Heart right ventricle (tissue), 16 donors: ENCODE measurements around the gene HMMR. TPM values are rescaled to one million over a fixed set of nuclear protein-coding genes. Genes with fewer than 3 reads are reported as not detected.
A peak's percentile ranks its signal among the peaks of the same experiment; 100 is the strongest.

Experiments
- ATAC-seq, 8 donors: fragments of 200-7000 bp; cut with Tn5 transposase; one replicate each; pipeline ENCODE4 v1.9.1; 2020; ENCODE audit warnings: mild to moderate bottlenecking in 8 of 8, moderate library complexity in 8 of 8, moderate number of reproducible peaks in 1 of 8
- DNase-seq, 2 donors: peaks; one replicate each; pipeline ENCODE4 v3.0.0-alpha.2; 2020
- H3K27ac ChIP-seq, 10 donors: fragments of 200-600 bp; sonication (generic) in 2 of 10; one replicate each; pipeline versions ENCODE4 v1.5.0 to v1.8.0; 2020 to 2022; ENCODE audit warnings: mild to moderate bottlenecking in 3 of 10
- H3K27me3 ChIP-seq, 7 donors: fragments of 200-600 bp; one replicate each; pipeline ENCODE4 v1.8.0; 2021 to 2022; ENCODE audit warnings: mild to moderate bottlenecking in 2 of 7
- H3K36me3 ChIP-seq, 9 donors: fragments of 200-600 bp; sonication (generic) in 1 of 9; one replicate each; pipeline versions ENCODE4 v1.5.0 to v1.8.0; 2020 to 2022; ENCODE audit warnings: mild to moderate bottlenecking in 2 of 9
- H3K4me1 ChIP-seq, 9 donors: fragments of 200-600 bp; sonication (generic) in 1 of 9; one replicate each; pipeline versions ENCODE4 v1.5.0 to v1.8.0; 2020 to 2022; ENCODE audit warnings: mild to moderate bottlenecking in 4 of 9
- H3K4me3 ChIP-seq, 10 donors: fragments of 200-600 bp; sonication (generic) in 2 of 10; one replicate each; pipeline versions ENCODE4 v1.5.0 to v1.8.0; 2020 to 2022; ENCODE audit warnings: mild to moderate bottlenecking in 7 of 10, moderate library complexity in 2 of 10
- H3K9me3 ChIP-seq, 11 donors: fragments of 200-600 bp in 10 of 11; sonication (generic) in 2 of 11; one replicate each; pipeline versions ENCODE4 v1.5.0 to v1.8.0; 2013 to 2022; ENCODE audit warnings: mild to moderate bottlenecking in 2 of 11, control low read depth in 1 of 11, moderate library complexity in 1 of 11
- CTCF ChIP-seq, 9 donors: fragments of 200-600 bp; sonication (generic) in 2 of 9; IDR thresholded peaks; one replicate each; pipeline versions ENCODE4 v1.5.0 to v1.8.0; 2021 to 2022; ENCODE audit warnings: antibody characterized with exemption in 9 of 9, mild to moderate bottlenecking in 5 of 9, moderate library complexity in 1 of 9
- WGBS, 2 donors: extraction: QIAGEN DNeasy Blood & Tissue Kit; methylation state at CpG; one replicate each; pipeline ENCODE4 v1.1.7; 2013; ENCODE audit warnings: inconsistent platforms in 1 of 2; 5-methylcytosine and 5-hydroxymethylcytosine counted together
- intact Hi-C, 10 donors: fragments of 100-400 bp; cut with DNase I; formaldehyde crosslinking; loops; one replicate each; pipeline versions ENCODE4 v1.11.1 to v1.14.2; 2022
- polyA plus RNA-seq, 2 donors: library from polyadenylated mRNA; stranded (reverse); fragments of 200-250 nt; gene quantifications; one replicate each; pipeline ENCODE4 v1.2.3, GENCODE V29; 2013
- total RNA-seq, 10 donors: library from RNA; stranded (reverse); fragmentation: NEBNext Ultra II Directional in 3 of 10; extraction: Animal tissue kit (Norgen Biotek cat#: 25700) in 3 of 10; gene quantifications; one replicate each; pipeline versions ENCODE4 v1.2.1 to v1.2.4, GENCODE V29; 2021 to 2023
- donor health status: Arrhythmogenic right ventricular cardiomyopathy.
- donor health status: ischemic (EF 13 %, LVEDD 7.1; RV severe dilation, severe dysfunction).
- donor health status: healthy with polysubstance abuse.
- donor health status: DM: no; HTN: yes; CAD: no.
- donor health status: DM: no; HTN: no; CAD: no.
- donor health status: ischemic (EF 25% LVEDD 6.9; RV normal size, moderate dysfunction).
- donor health status: ischemic (EF 25% LVEDD 5.7; RV mildly dilated, moderate dysfunction).
- donor health status: healthy.
- donor health status: DM: yes; HTN: yes; CAD: no.
- donor health status: Ischemic cardiomyopathy.
- donor health status: ischemic (EF 35%, LVEDD 5.7; RV mildly dilated, moderate dysfunction).
- donor health status: nonischemic (EF 11% LVEDD 7.7; RV severe dilation, severe dysfunction).
- donor health status: DM: yes; HTN: yes; CAD: no.
- donor health status: PGD.
- donor health status: ischemic (EF 29% LVEDD 5.4; RV normal size, mild dysfunction).
- donor health status: nonischemic (EF 23%, LVEDD 6.1; RV moderate dilation, normal function).

Gene HMMR
- total and polyA plus RNA-seq, 12 donors: 0.10 to 4.0 (median 0.47) TPM

GRCh38 chr5:163506726-163507125, 46.3 kb downstream of the HMMR start:
- no peak for TF ChIP-seq CTCF (IDR thresholded peaks at IDR 0.05)
- Histone ChIP-seq H3K27me3 (no peaks in the 10 kb centered on the region), H3K36me3 (peaks cover 0 to 3% (median 0%) of the 10 kb centered on the region in 9 donors), H3K9me3 (no peaks in the 10 kb centered on the region), H3K27ac (peak overlapping the region; percentile 88 to 99 (median 94)), H3K4me3 (peak overlapping the region; percentile 59 to 90 (median 82)), H3K4me1 (peaks cover 6 to 76% (median 50%) of the 10 kb centered on the region in 9 donors)
- intact Hi-C loops: loop anchor here in 3 of 10 donors (5.0 to 10.0 kb wide), 3 partner anchors 44 to 72 kb away; partner anchors contain the start of genes CCNG1 (in 1 of the 3), HMMR (in 1 of the 3) and NUDCD2 (in 1 of the 3)
- 1 to 5% methylated on average over 8 of the region's 8 CpGs for whole genome bisulfite sequencing, 2 donors
- ATAC-seq: no peak
- DNase-seq: no peak

GRCh38 chr5:163508753-163509152, 48.3 kb downstream of the HMMR start:
- peaks cover 0 to 23% (median 11%) of the 10 kb centered on the region in 9 donors for H3K36me3 ChIP-seq
- no peaks in the 10 kb centered on the region for H3K9me3 ChIP-seq
- no peaks in the 10 kb centered on the region for H3K27me3 ChIP-seq
- no peak for DNase-seq
- no peak for TF ChIP-seq CTCF (IDR thresholded peaks at IDR 0.05)
- peaks cover 4 to 76% (median 62%) of the 10 kb centered on the region in 9 donors for H3K4me1 ChIP-seq
- no peak for ATAC-seq
- intact Hi-C loops: loop anchor here in 3 of 10 donors (5.0 to 10.0 kb wide), 3 partner anchors 46 to 74 kb away; partner anchors contain the start of genes CCNG1 (in 1 of the 3), HMMR (in 1 of the 3) and NUDCD2 (in 1 of the 3)
- 16 to 40% methylated on average over 5 of the region's 5 CpGs for WGBS, 2 donors
- peak overlapping the region in 7 of 10 donors; percentile 9 to 80 (median 33) for H3K4me3 ChIP-seq
- H3K27ac ChIP-seq: peak overlapping the region in 7 of 10 donors; percentile 19 to 99 (median 68)

GRCh38 chr5:163509291-163509951, 49.0 kb downstream of the HMMR start:
- Histone ChIP-seq H3K4me1 (peaks cover 4 to 69% (median 62%) of the 10 kb centered on the region in 9 donors), H3K4me3 (peak overlapping the region in 8 of 10 donors; percentile 5 to 80 (median 32)), H3K9me3 (no peaks in the 10 kb centered on the region), H3K36me3 (peaks cover 0 to 30% (median 16%) of the 10 kb centered on the region in 9 donors), H3K27me3 (no peaks in the 10 kb centered on the region), H3K27ac (peak overlapping the region in 8 of 10 donors; percentile 19 to 99 (median 64))
- no peak for TF ChIP-seq CTCF (IDR thresholded peaks at IDR 0.05)
- intact Hi-C loops: loop anchor here in 3 of 10 donors (5.0 to 10.0 kb wide), 3 partner anchors 47 to 75 kb away; partner anchors contain the start of genes CCNG1 (in 1 of the 3), HMMR (in 1 of the 3) and NUDCD2 (in 1 of the 3)
- 10 to 13% methylated on average over 7 of the region's 7 CpGs for WGBS, 2 donors
- ATAC-seq: no peak
- DNase-seq: no peak

- DNase-seq (no peak), ATAC-seq (no peak)
- TF ChIP-seq CTCF (IDR thresholded peaks at IDR 0.05): no peak
- Histone ChIP-seq H3K36me3 (peaks cover 0 to 61% (median 47%) of the 10 kb centered on the region in 9 donors), H3K27me3 (no peaks in the 10 kb centered on the region), H3K9me3 (no peaks in the 10 kb centered on the region), H3K4me1 (peaks cover 3 to 53% (median 47%) of the 10 kb centered on the region in 9 donors), H3K4me3 (no peak overlapping the region), H3K27ac (peak overlapping the region in 1 of 10 donors; percentile 27)
- intact Hi-C loops: no loop called here
- WGBS, 2 donors: 79 to 90% methylated on average over 5 of the region's 5 CpGs
Measured at GRCh38 chr5:163512526-163512925, 52.1 kb downstream of the HMMR start.
